ENCODE data around the gene SPTLC2. TPM values are rescaled to one million over a fixed set of nuclear protein-coding genes. Genes with fewer than 3 reads are reported as not detected.
A peak's percentile ranks its signal among the peaks of the same experiment; 100 is the strongest.
"Not testable (repeated sequence)": the region's sequence is repeated elsewhere in the genome, so short reads cannot be mapped to it uniquely, and the experiment has no call there.

Gene SPTLC2
- total RNA-seq, 1 experiment from 2014 or later = 32.6 TPM

DNA sequence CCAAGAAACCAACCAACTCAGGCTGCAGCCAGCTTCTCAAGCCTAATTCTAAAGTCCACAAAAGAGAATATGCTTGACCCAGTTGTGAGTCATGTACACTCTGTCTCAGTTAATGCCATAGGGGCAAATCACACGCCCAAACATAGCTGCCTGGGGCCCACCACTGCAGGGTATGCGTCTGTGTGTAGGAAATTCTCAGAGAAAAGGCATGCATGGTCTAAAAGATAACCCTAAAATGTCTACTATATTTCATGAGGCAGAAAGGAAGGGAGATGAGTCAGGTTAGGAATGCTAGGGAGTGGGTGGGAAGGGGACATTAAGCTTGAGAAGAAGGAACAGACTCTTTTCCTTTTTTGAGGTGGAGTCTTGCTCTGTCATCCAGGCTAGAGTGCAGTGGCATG, 22.3 kb upstream of the SPTLC2 start:
- Histone ChIP-seq H2BK20ac (ENCODE audit: low read depth, low read length, poor library complexity, severe bottlenecking) (no peak overlapping the region), H3K14ac (ENCODE audit: insufficient read depth, low read length) (no peak overlapping the region), H3K23me2 (ENCODE audit: insufficient read length, low read depth, low read length, poor library complexity, severe bottlenecking) (no peaks in the 10 kb centered on the region), H3K18ac (ENCODE audit: insufficient read length, low read depth, low read length) (peak overlapping the region; percentile 34), H3K4me2 (ENCODE audit: insufficient read depth, insufficient read length, low read length) (no peak overlapping the region), H2BK12ac (ENCODE audit: insufficient read length, low read depth, low read length) (no peak overlapping the region), H3K23ac (ENCODE audit: insufficient read length, low read depth, low read length) (no peak overlapping the region), H4K91ac (ENCODE audit: insufficient read length, low read depth, low read length) (no peak overlapping the region), H3K79me2 (ENCODE audit: insufficient read depth, low read length) (no peaks in the 10 kb centered on the region), H4K20me1 (ENCODE audit: control insufficient read depth, insufficient read depth, insufficient read length) (no peaks in the 10 kb centered on the region), H4K5ac (ENCODE audit: insufficient read length, low read depth, low read length) (no peak overlapping the region), H3T11ph (ENCODE audit: low read length) (no peak overlapping the region), H2BK120ac (ENCODE audit: low read depth, low read length, poor library complexity, severe bottlenecking) (no peak overlapping the region), H3K56ac (ENCODE audit: insufficient read length, low read depth, low read length) (no peak overlapping the region), H3K4me1 (ENCODE audit: insufficient read depth, low read length) (no peaks in the 10 kb centered on the region), H3K9ac (ENCODE audit: extremely low read depth, insufficient read length, low read length) (no peak overlapping the region), H2AK5ac (ENCODE audit: insufficient read length, low read length) (no peak overlapping the region), H4K8ac (replicated peaks; ENCODE audit: insufficient read length, low read depth, low read length) (no peak overlapping the region), H3K79me1 (ENCODE audit: insufficient read depth, low read depth, low read length, poor library complexity, severe bottlenecking) (no peaks in the 10 kb centered on the region), H3K9me3 (ENCODE audit: control insufficient read depth, low read depth, low read length) (peaks cover 3% of the 10 kb centered on the region), H3K27ac (ENCODE audit: insufficient read length, low read depth, low read length) (no peak overlapping the region), H2BK15ac (ENCODE audit: low read depth, low read length) (no peak overlapping the region), H3K4ac (ENCODE audit: low read depth, low read length) (no peak overlapping the region), H2BK5ac (ENCODE audit: insufficient read length, low read length) (no peak overlapping the region), H3K27me3 (ENCODE audit: insufficient read depth, low read length) (no peaks in the 10 kb centered on the region), H2AFZ (ENCODE audit: low read length) (no peak overlapping the region)
- Mint-ChIP-seq H3K27ac (no peak overlapping the region), H3K4me3 (no peak overlapping the region), H3K36me3 (ENCODE audit: insufficient read depth in 1 of 3, low read depth in 3 of 3) (peaks cover 2 to 14% (median 6%) of the 10 kb centered on the region in 3 experiments; a peak in 4 of 7 replicates), H3K9me3 (peaks cover 26 to 36% of the 10 kb centered on the region in 2 experiments), H3K27me3 (ENCODE audit: low read depth) (peaks cover 4% of the 10 kb centered on the region), H3K4me1 (no peaks in the 10 kb centered on the region)
- no CpG with 5 or more reads among the region's 2 CpGs for WGBS (ENCODE audit: extremely low coverage, insufficient read length, low lambda C conversion rate)
- DNase-seq = no peak
- TF ChIP-seq, protein P1, sequence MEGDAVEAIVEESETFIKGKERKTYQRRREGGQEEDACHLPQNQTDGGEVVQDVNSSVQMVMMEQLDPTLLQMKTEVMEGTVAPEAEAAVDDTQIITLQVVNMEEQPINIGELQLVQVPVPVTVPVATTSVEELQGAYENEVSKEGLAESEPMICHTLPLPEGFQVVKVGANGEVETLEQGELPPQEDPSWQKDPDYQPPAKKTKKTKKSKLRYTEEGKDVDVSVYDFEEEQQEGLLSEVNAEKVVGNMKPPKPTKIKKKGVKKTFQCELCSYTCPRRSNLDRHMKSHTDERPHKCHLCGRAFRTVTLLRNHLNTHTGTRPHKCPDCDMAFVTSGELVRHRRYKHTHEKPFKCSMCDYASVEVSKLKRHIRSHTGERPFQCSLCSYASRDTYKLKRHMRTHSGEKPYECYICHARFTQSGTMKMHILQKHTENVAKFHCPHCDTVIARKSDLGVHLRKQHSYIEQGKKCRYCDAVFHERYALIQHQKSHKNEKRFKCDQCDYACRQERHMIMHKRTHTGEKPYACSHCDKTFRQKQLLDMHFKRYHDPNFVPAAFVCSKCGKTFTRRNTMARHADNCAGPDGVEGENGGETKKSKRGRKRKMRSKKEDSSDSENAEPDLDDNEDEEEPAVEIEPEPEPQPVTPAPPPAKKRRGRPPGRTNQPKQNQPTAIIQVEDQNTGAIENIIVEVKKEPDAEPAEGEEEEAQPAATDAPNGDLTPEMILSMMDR (conservative IDR thresholded peaks at IDR 0.05) = no peak

DNA sequence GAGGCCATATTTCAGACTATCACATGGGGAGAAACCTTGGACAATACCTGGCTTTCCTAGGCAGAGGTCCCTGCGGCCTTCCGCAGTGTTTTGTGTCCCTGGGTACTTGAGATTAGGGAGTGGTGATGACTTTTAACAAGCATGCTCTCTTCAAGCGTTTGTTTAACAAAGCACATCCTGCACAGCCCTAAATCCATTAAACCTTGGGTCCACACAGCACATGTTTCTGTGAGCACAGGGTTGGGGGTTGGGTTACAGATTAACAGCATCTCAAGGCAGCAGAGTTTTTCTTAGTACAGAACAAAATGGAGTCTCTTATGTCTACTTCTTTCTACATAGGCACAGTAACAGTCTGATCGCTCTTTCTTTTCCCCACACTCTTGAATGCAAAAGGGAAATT, 19.4 kb upstream of the SPTLC2 start:
- H3K23ac ChIP-seq (ENCODE audit: insufficient read length, low read depth, low read length); H4K8ac ChIP-seq (replicated peaks; ENCODE audit: insufficient read length, low read depth, low read length): not testable (repeated sequence)

More for the DNA sequence above, 19.4 kb upstream of the SPTLC2 start:
- not testable (repeated sequence) for H2BK12ac ChIP-seq (ENCODE audit: insufficient read length, low read depth, low read length); H2BK15ac ChIP-seq (ENCODE audit: low read depth, low read length); H4K5ac ChIP-seq (ENCODE audit: insufficient read length, low read depth, low read length); H3K56ac ChIP-seq (ENCODE audit: insufficient read length, low read depth, low read length); H3K27ac ChIP-seq (ENCODE audit: insufficient read length, low read depth, low read length); H3K14ac ChIP-seq (ENCODE audit: insufficient read depth, low read length); H3K4me1 Mint-ChIP-seq; H3K27ac Mint-ChIP-seq; H3K27me3 Mint-ChIP-seq (ENCODE audit: low read depth); H3K4me2 ChIP-seq (ENCODE audit: insufficient read depth, insufficient read length, low read length); DNase-seq; H4K91ac ChIP-seq (ENCODE audit: insufficient read length, low read depth, low read length); H2BK120ac ChIP-seq (ENCODE audit: low read depth, low read length, poor library complexity, severe bottlenecking); H3K23me2 ChIP-seq (ENCODE audit: insufficient read length, low read depth, low read length, poor library complexity, severe bottlenecking); H3K4me1 ChIP-seq (ENCODE audit: insufficient read depth, low read length); H3K79me1 ChIP-seq (ENCODE audit: insufficient read depth, low read depth, low read length, poor library complexity, severe bottlenecking); H3K4me3 Mint-ChIP-seq; H3K79me2 ChIP-seq (ENCODE audit: insufficient read depth, low read length); H3K4ac ChIP-seq (ENCODE audit: low read depth, low read length); H3K27me3 ChIP-seq (ENCODE audit: insufficient read depth, low read length); H2AFZ ChIP-seq (ENCODE audit: low read length); H3K18ac ChIP-seq (ENCODE audit: insufficient read length, low read depth, low read length); H2AK5ac ChIP-seq (ENCODE audit: insufficient read length, low read length); H4K20me1 ChIP-seq (ENCODE audit: control insufficient read depth, insufficient read depth, insufficient read length); H2BK20ac ChIP-seq (ENCODE audit: low read depth, low read length, poor library complexity, severe bottlenecking); H3T11ph ChIP-seq (ENCODE audit: low read length); H2BK5ac ChIP-seq (ENCODE audit: insufficient read length, low read length); H3K9ac ChIP-seq (ENCODE audit: extremely low read depth, insufficient read length, low read length)
- Mint-ChIP-seq H3K9me3 (peaks cover 51 to 60% of the 10 kb centered on the region in 2 experiments), H3K36me3 (ENCODE audit: insufficient read depth in 1 of 3, low read depth in 3 of 3) (peaks cover 2 to 22% (median 6%) of the 10 kb centered on the region in 3 experiments; a peak in 4 of 7 replicates)
- WGBS (ENCODE audit: extremely low coverage, insufficient read length, low lambda C conversion rate) = no CpG with 5 or more reads among the region's 4 CpGs
- peaks cover 11% of the 10 kb centered on the region for H3K9me3 ChIP-seq (ENCODE audit: control insufficient read depth, low read depth, low read length)
